Type B pancreatic cell (in vitro differentiated cells): ENCODE results near the gene TLR2. TPM values are rescaled to one million over a fixed set of nuclear protein-coding genes. Genes with fewer than 3 reads are reported as not detected.

ENCODE experiments used
- DNase-seq: peaks from one replicate; pipeline ENCODE4 v3.0.0; 2021; ENCODE audit warnings: mixed read lengths; ENCODE audit not compliant: unreplicated experiment; ENCODE audit errors: extremely low spot score
- H3K27ac Mint-ChIP-seq: 2 replicates; pipeline ENCODE4 v1.8.0; 2021; ENCODE audit warnings: mild to moderate bottlenecking, mixed read lengths
- H3K27me3 Mint-ChIP-seq: 2 replicates; pipeline ENCODE4 v1.8.0; 2021; ENCODE audit warnings: mixed read lengths
- H3K36me3 Mint-ChIP-seq: 2 replicates; pipeline ENCODE4 v1.8.0; 2021; ENCODE audit warnings: mixed read lengths
- H3K4me1 Mint-ChIP-seq: one replicate; pipeline ENCODE4 v1.8.0; 2021; ENCODE audit warnings: mixed read lengths; ENCODE audit not compliant: unreplicated experiment
- H3K4me3 Mint-ChIP-seq: 2 replicates; pipeline ENCODE4 v1.8.0; 2021; ENCODE audit warnings: mild to moderate bottlenecking, mixed read lengths
- H3K9me3 Mint-ChIP-seq: 2 replicates; pipeline ENCODE4 v1.8.0; 2021; ENCODE audit warnings: mixed read lengths
- total RNA-seq: library from RNA; stranded (reverse); gene quantifications from 2 replicates; pipeline ENCODE4 v1.2.1, GENCODE V29; 2021; ENCODE audit warnings: low replicate concordance
- TF ChIP-seq, protein P1 (sequence below): fragments of 200-600 bp; sonication (generic); conservative IDR thresholded peaks from 2 replicates; pipeline ENCODE4 v1.5.0; 2021; ENCODE audit warnings: antibody characterized with exemption, mild to moderate bottlenecking

Gene TLR2
- total RNA-seq, 1 donor from 2014 or later = 1.2 TPM

GRCh38 chr4:153679486-153679885, 4.6 kb upstream of the TLR2 start:
- peaks cover 28% of the 10 kb centered on the region for H3K27me3 Mint-ChIP-seq
- no peak for DNase-seq
- TF ChIP-seq, protein P1, sequence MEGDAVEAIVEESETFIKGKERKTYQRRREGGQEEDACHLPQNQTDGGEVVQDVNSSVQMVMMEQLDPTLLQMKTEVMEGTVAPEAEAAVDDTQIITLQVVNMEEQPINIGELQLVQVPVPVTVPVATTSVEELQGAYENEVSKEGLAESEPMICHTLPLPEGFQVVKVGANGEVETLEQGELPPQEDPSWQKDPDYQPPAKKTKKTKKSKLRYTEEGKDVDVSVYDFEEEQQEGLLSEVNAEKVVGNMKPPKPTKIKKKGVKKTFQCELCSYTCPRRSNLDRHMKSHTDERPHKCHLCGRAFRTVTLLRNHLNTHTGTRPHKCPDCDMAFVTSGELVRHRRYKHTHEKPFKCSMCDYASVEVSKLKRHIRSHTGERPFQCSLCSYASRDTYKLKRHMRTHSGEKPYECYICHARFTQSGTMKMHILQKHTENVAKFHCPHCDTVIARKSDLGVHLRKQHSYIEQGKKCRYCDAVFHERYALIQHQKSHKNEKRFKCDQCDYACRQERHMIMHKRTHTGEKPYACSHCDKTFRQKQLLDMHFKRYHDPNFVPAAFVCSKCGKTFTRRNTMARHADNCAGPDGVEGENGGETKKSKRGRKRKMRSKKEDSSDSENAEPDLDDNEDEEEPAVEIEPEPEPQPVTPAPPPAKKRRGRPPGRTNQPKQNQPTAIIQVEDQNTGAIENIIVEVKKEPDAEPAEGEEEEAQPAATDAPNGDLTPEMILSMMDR = no peak
- no peaks in the 10 kb centered on the region for H3K36me3 Mint-ChIP-seq
- H3K9me3 Mint-ChIP-seq = no peaks in the 10 kb centered on the region
- no peak overlapping the region for H3K4me3 Mint-ChIP-seq
- no peak overlapping the region for H3K27ac Mint-ChIP-seq
- H3K4me1 Mint-ChIP-seq = no peaks in the 10 kb centered on the region

- Mint-ChIP-seq H3K4me1 (peaks cover 6% of the 10 kb centered on the region), H3K27ac (no peak overlapping the region), H3K27me3 (peaks cover 40% of the 10 kb centered on the region), H3K9me3 (peaks cover 9% of the 10 kb centered on the region), H3K36me3 (peaks cover 5% of the 10 kb centered on the region), H3K4me3 (peak overlapping the region; percentile 81)
- TF ChIP-seq, protein P1 = no peak
- DNase-seq = no peak
Measured at GRCh38 chr4:153683763-153684181, 308 bp upstream of the TLR2 start.

GRCh38 chr4:153684971-153685371, 891 bp downstream of the TLR2 start:
- TF ChIP-seq, protein P1 = no peak
- Mint-ChIP-seq H3K36me3 (peaks cover 5% of the 10 kb centered on the region), H3K4me1 (peaks cover 6% of the 10 kb centered on the region), H3K27me3 (peaks cover 37% of the 10 kb centered on the region), H3K9me3 (peaks cover 9% of the 10 kb centered on the region), H3K27ac (no peak overlapping the region), H3K4me3 (peak overlapping the region; percentile 88)
- DNase-seq = no peak

- H3K9me3 Mint-ChIP-seq = peaks cover 6% of the 10 kb centered on the region
- TF ChIP-seq, protein P1 = no peak
- no peak overlapping the region for H3K4me3 Mint-ChIP-seq
- DNase-seq = no peak
- H3K36me3 Mint-ChIP-seq = no peaks in the 10 kb centered on the region
- H3K27me3 Mint-ChIP-seq = no peaks in the 10 kb centered on the region
- H3K4me1 Mint-ChIP-seq = no peaks in the 10 kb centered on the region
- H3K27ac Mint-ChIP-seq = no peak overlapping the region
Measured at GRCh38 chr4:153704522-153704921, 20.4 kb downstream of the TLR2 start.

GRCh38 chr4:153705743-153706468, 21.8 kb downstream of the TLR2 start:
- no peak overlapping the region for H3K27ac Mint-ChIP-seq
- peaks cover 6% of the 10 kb centered on the region for H3K9me3 Mint-ChIP-seq
- TF ChIP-seq, protein P1 = no peak
- no peaks in the 10 kb centered on the region for H3K27me3 Mint-ChIP-seq
- no peak for DNase-seq
- H3K4me1 Mint-ChIP-seq = no peaks in the 10 kb centered on the region
- no peaks in the 10 kb centered on the region for H3K36me3 Mint-ChIP-seq
- H3K4me3 Mint-ChIP-seq = no peak overlapping the region
